Mucosa of rectum (tissue), 2 donors: Measurements from ENCODE around the gene ZNF670.
A peak's percentile ranks its signal among the peaks of the same experiment; 100 is the strongest.

Experiments
- H3K27ac ChIP-seq, 2 donors: one replicate each; pipeline ENCODE4 v1.7.0; 2013; ENCODE audit warnings: inconsistent platforms in 2 of 2, low read depth in 2 of 2, low read length in 2 of 2
- H3K27me3 ChIP-seq, 2 donors: one replicate each; pipeline ENCODE4 v1.7.0; 2013; ENCODE audit warnings: low read length in 2 of 2; ENCODE audit not compliant: control insufficient read depth in 2 of 2, insufficient read depth in 2 of 2
- H3K36me3 ChIP-seq, 2 donors: one replicate each; pipeline ENCODE4 v1.7.0; 2013; ENCODE audit warnings: low read length in 2 of 2; ENCODE audit not compliant: control insufficient read depth in 2 of 2, insufficient read depth in 2 of 2
- H3K4me1 ChIP-seq, 2 donors: one replicate each; pipeline ENCODE4 v1.7.0; 2013; ENCODE audit warnings: low read length in 2 of 2, mild to moderate bottlenecking in 1 of 2; ENCODE audit not compliant: control insufficient read depth in 2 of 2, insufficient read depth in 2 of 2
- H3K4me3 ChIP-seq, 2 donors: one replicate each; pipeline ENCODE4 v1.7.0; 2013; ENCODE audit warnings: low read length in 2 of 2
- H3K9ac ChIP-seq, 2 donors: one replicate each; pipeline ENCODE4 v1.7.0; 2013; ENCODE audit warnings: low read length in 2 of 2, low read depth in 1 of 2, mild to moderate bottlenecking in 1 of 2
- H3K9me3 ChIP-seq, 2 donors: one replicate each; pipeline ENCODE4 v1.7.0; 2013; ENCODE audit warnings: low read length in 2 of 2; ENCODE audit not compliant: control insufficient read depth in 2 of 2
- donor health status: healthy.
- donor health status: Normal muscosa, but diverticular disease.

The ZNF670 gene

GRCh38 chr1:247114351-247115140 lies 35.9 kb upstream of the ZNF670 start:
- no peaks in the 10 kb centered on the region for H3K36me3 ChIP-seq
- no peak overlapping the region for H3K9ac ChIP-seq
- H3K9me3 ChIP-seq = no peaks in the 10 kb centered on the region
- no peak overlapping the region for H3K4me3 ChIP-seq
- H3K27ac ChIP-seq = no peak overlapping the region
- H3K4me1 ChIP-seq = peaks cover 3 to 5% of the 10 kb centered on the region in 2 donors
- H3K27me3 ChIP-seq = no peaks in the 10 kb centered on the region

DNA sequence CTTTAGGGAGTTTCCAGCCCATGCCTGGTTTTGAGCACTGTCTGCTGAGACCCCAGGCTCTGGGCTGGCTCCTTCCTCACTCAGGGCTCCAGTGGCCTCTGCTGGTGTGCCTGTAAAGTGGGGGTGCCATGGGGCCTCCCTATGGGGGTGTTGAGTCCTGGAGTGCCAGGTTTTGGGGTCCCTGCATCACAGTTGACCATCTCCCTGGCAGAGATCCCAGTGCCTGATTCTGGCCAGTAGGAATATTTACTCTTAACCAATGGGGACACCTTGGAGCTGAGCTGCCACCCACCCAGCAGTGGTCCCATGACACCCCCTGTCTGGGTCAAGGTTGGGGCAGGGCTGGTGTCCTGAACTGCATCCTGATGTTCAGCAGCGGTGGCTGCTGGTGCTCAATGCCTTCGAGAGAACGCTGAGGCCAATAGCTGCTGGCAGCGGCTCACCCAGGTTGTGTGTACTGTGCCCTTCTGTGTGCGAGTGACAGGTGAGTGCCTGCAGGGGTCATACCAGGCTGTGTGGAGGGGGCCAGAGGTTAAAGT lies 35.2 kb upstream of the ZNF670 start:
- Histone ChIP-seq H3K9ac (no peak overlapping the region), H3K27ac (no peak overlapping the region), H3K27me3 (no peaks in the 10 kb centered on the region), H3K9me3 (no peaks in the 10 kb centered on the region), H3K4me3 (no peak overlapping the region), H3K36me3 (no peaks in the 10 kb centered on the region), H3K4me1 (peaks cover 3 to 5% of the 10 kb centered on the region in 2 donors)

DNA sequence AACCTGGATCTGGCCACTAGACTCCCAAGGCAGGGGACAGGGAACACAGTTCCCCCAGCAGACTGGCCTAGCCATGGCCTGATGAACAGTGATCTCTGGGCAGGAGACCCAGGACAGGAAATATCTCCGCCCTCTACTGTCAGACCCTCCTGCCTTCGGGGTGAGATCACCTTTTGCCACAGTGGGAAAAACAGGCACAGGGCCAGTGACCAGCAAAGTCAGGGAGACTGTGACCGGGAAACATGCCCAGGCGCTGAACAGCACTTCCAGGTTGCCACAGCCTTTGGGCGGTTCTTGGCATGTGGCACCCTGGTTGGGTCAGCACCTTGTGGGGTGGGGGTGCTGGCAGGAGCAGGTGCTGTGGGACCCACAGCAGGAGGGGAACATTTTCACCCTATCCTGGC lies 34.5 kb upstream of the ZNF670 start:
- Histone ChIP-seq H3K4me3 (no peak overlapping the region), H3K27me3 (no peaks in the 10 kb centered on the region), H3K36me3 (no peaks in the 10 kb centered on the region), H3K9me3 (no peaks in the 10 kb centered on the region), H3K9ac (no peak overlapping the region), H3K27ac (no peak overlapping the region), H3K4me1 (peaks cover 3 to 5% of the 10 kb centered on the region in 2 donors)

GRCh38 chr1:247112479-247112781 lies 33.8 kb upstream of the ZNF670 start:
- Histone ChIP-seq H3K27ac (no peak overlapping the region), H3K36me3 (no peaks in the 10 kb centered on the region), H3K9ac (peak overlapping the region in 1 of 2 donors; percentile 73), H3K4me1 (peaks cover 3 to 5% of the 10 kb centered on the region in 2 donors), H3K4me3 (peak overlapping the region; percentile 55 to 78), H3K27me3 (no peaks in the 10 kb centered on the region), H3K9me3 (no peaks in the 10 kb centered on the region)

DNA sequence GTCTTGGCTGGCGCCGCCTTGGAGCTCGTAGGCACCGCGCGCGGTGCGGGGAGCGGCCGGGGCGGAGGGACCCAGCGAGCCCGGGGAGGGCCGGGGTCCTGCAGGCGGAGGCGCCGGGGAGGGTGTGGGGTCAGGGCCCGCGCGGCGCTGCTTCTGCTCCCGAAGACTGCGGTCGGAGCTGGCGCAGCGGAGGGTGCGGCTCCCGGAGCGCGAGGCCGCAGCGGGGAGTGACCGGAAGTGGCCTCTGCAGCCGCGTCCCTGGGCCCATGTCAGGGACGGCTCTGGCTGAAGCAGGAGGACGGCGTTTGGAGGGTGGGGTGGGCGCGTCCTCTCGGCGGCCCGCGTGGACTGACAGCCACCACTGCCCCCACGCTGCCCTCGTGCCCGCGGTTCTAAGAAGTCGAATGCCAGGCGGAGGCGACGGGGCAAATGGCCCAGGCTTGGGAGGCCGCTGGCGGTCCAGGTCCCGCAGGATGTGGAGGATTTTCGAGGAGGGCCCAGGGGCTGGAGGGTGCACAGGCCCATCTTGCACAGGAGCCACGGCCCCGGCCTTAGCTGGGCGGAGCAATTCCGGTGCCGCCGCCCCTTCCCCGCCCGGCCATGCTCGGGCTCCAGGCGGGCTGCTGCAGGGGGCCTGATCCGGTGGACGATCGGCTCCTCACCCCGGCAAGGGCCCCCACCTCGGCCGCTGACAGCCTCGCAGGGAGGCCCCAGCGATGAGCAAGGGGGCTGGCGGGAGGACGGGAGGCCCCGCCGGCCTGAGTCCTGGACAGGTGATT lies 33.3 kb upstream of the ZNF670 start:
- H3K4me3 ChIP-seq = peak overlapping the region; percentile 55 to 78
- H3K27ac ChIP-seq = peak overlapping the region; percentile 56 to 64
- peak overlapping the region; percentile 5 to 73 for H3K9ac ChIP-seq

DNA sequence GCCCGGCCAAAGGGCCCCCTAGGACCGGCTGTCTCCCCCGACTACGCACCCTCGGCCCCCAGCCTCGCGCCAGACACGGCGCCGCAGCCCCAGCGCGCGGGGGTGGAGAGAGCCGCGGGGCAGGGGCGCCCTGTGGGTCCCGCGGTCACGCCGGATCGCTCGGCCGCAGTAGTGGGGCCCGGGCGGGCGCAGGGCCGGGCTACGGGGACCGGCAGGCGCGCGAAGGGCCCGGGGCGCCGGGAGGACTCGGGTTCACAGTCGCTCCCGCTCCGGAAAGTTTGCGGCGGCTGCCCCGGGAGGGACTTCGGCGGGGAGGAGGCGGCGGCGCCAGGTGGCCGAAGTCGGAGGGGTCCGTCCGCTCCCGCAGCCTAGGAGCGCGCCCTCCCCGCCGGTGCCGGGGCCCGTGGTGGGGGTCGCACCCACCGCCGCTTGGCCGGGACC lies 32.7 kb upstream of the ZNF670 start:
- no peaks in the 10 kb centered on the region for H3K36me3 ChIP-seq
- H3K27ac ChIP-seq = peak overlapping the region; percentile 56 to 64
- no peaks in the 10 kb centered on the region for H3K27me3 ChIP-seq
- no peaks in the 10 kb centered on the region for H3K9me3 ChIP-seq
- peak overlapping the region; percentile 55 to 78 for H3K4me3 ChIP-seq
- H3K9ac ChIP-seq = peak overlapping the region; percentile 24 to 73
- peaks cover 3 to 5% of the 10 kb centered on the region in 2 donors for H3K4me1 ChIP-seq

More for the DNA sequence above, 33.3 kb upstream of the ZNF670 start:
- Histone ChIP-seq H3K27me3 (no peaks in the 10 kb centered on the region), H3K9me3 (no peaks in the 10 kb centered on the region), H3K36me3 (no peaks in the 10 kb centered on the region), H3K4me1 (peaks cover 3 to 5% of the 10 kb centered on the region in 2 donors)

DNA sequence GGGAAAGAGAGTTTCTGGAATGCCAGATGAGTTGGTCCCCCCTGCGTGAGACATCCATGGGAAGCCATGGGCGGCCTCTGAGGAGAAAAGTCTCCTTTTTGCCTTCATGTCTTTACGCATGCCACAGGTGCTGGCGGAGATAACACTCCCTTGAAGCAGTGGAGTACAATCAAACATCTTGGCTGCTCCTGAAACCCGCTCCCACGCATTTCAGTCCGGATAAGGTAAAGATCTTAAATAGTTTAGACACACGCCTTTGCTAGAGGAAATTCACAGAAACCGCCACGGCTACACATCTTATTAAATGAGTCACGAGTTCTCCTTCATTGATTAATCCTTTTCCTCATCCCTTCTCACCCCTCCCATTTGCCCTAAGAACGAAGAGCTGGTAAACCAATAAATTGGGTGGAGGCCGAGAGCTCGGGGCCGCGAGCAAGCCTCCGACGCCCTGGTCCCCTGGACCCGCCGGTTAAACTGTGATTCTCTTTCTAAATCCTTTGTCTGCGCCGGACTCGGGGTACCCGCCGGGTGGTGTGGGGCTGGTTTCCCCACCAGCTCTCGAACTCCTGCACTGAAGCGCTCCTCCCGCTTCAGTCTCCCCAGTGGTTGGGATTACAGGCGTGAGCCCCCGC lies 32.1 kb upstream of the ZNF670 start:
- Histone ChIP-seq H3K9ac (peak overlapping the region; percentile 24 to 73), H3K27ac (peak overlapping the region; percentile 56 to 64), H3K4me1 (peaks cover 3 to 5% of the 10 kb centered on the region in 2 donors)

GRCh38 chr1:247107694-247108093 lies 29.1 kb upstream of the ZNF670 start:
- H3K9me3 ChIP-seq = no peaks in the 10 kb centered on the region
- H3K27me3 ChIP-seq = no peaks in the 10 kb centered on the region
- H3K36me3 ChIP-seq = no peaks in the 10 kb centered on the region
- peaks cover 6 to 8% of the 10 kb centered on the region in 2 donors for H3K4me1 ChIP-seq
- H3K9ac ChIP-seq = no peak overlapping the region
- H3K4me3 ChIP-seq = no peak overlapping the region
- H3K27ac ChIP-seq = no peak overlapping the region

More for the DNA sequence above, 32.1 kb upstream of the ZNF670 start:
- Histone ChIP-seq H3K36me3 (no peaks in the 10 kb centered on the region), H3K4me3 (peak overlapping the region; percentile 55 to 78), H3K9me3 (no peaks in the 10 kb centered on the region), H3K27me3 (no peaks in the 10 kb centered on the region)

DNA sequence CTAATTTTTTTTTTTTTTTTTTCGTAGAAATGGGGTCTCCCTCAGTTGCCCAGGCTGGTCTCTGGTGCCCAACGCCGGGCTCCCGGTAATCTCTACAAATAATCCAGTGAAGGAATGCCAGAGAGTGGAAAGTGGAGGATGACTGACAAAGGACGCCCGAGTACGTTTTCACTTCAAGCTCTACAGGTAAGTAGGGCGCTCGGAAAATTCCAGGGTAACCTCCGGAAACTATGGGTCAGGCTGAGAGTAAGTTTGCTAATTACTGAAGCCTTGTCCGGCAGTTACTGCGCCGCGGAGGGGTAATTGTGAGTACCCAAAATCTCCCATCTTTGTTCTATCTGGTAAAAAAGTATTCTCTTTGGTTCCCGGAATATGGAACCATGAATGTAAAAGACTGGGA lies 27.4 kb upstream of the ZNF670 start:
- H3K9me3 ChIP-seq = peaks cover 4 to 12% of the 10 kb centered on the region in 2 donors
- H3K36me3 ChIP-seq = peaks cover 12 to 13% of the 10 kb centered on the region in 2 donors
- H3K27me3 ChIP-seq = no peaks in the 10 kb centered on the region
- H3K4me3 ChIP-seq = no peak overlapping the region
- no peak overlapping the region for H3K27ac ChIP-seq
- no peak overlapping the region for H3K9ac ChIP-seq
- H3K4me1 ChIP-seq = peaks cover 4 to 6% of the 10 kb centered on the region in 2 donors
